OCI-LY1 (cell line): ENCODE measurements around the gene SHROOM2.

ENCODE experiments used
- EZH2 ChIP-seq: fragments of 200-600 bp; sonication (generic), shearing (Covaris generic); IDR thresholded peaks from 2 replicates; pipeline ENCODE4 v1.8.0; 2017; ENCODE audit warnings: borderline replicate concordance, mixed run types, mild to moderate bottlenecking, antibody characterized with exemption, low read length, moderate library complexity, mixed read lengths
- TF ChIP-seq, protein P1 (sequence below): fragments of 200-600 bp; sonication (generic), shearing (Covaris generic); IDR thresholded peaks from 2 replicates; pipeline ENCODE4 v1.5.1; 2017; ENCODE audit warnings: mild to moderate bottlenecking, antibody characterized with exemption, low read length, moderate library complexity, mixed read lengths

DNA sequence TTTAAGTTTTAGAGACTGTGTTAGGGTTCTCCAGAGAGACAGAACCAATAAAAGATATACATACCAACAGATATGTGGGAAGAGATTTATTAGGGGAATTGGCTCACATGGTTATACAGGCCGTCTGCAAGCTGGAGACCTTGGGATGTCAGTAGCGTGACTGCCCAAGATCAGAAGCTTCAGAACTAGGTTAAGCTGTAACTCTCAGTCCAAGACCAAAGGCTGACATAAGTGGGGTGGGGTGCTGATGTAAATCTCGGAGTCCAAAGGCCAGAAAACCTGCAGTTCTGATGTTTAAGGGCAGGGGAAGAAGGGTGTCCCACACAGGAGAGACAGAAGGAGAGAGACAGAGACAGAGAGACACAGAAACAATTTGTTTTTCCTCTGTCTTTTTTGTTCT, 191.4 kb downstream of the SHROOM2 start:
- TF ChIP-seq, protein P1, sequence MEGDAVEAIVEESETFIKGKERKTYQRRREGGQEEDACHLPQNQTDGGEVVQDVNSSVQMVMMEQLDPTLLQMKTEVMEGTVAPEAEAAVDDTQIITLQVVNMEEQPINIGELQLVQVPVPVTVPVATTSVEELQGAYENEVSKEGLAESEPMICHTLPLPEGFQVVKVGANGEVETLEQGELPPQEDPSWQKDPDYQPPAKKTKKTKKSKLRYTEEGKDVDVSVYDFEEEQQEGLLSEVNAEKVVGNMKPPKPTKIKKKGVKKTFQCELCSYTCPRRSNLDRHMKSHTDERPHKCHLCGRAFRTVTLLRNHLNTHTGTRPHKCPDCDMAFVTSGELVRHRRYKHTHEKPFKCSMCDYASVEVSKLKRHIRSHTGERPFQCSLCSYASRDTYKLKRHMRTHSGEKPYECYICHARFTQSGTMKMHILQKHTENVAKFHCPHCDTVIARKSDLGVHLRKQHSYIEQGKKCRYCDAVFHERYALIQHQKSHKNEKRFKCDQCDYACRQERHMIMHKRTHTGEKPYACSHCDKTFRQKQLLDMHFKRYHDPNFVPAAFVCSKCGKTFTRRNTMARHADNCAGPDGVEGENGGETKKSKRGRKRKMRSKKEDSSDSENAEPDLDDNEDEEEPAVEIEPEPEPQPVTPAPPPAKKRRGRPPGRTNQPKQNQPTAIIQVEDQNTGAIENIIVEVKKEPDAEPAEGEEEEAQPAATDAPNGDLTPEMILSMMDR = no peak
- TF ChIP-seq EZH2 = no peak
